Measurements from ENCODE around the gene CYP26B1. TPM values are rescaled to one million over a fixed set of nuclear protein-coding genes. Genes with fewer than 3 reads are reported as not detected.
A peak's percentile ranks its signal among the peaks of the same experiment; 100 is the strongest.

The CYP26B1 gene
- polyA plus RNA-seq, 4 donors = 0.22 to 6.2 (median 1.6) TPM

- peaks cover 0 to 3% (median 0%) of the 10 kb centered on the region in 3 donors for H3K27me3 ChIP-seq (ENCODE audit: control insufficient read depth in 3 of 3, insufficient read depth in 3 of 3, low read length in 3 of 3)
- no peak overlapping the region for H3K27ac ChIP-seq (ENCODE audit: low read depth in 1 of 3, low read length in 2 of 3)
- H3K9me3 ChIP-seq (ENCODE audit: control insufficient read depth in 2 of 2, insufficient read depth in 1 of 2, low read depth in 1 of 2, low read length in 1 of 2) = peaks cover 0 to 2% of the 10 kb centered on the region in 2 donors
- 58 to 75% (median 68%) methylated on average over 3 of the region's 3 CpGs for WGBS, 3 donors
- FAIRE-seq (no peak), DNase-seq (no peak)
- no peak overlapping the region for H3K4me3 ChIP-seq (ENCODE audit: low read depth in 1 of 3, low read length in 3 of 3)
- no peaks in the 10 kb centered on the region for H3K4me1 ChIP-seq (ENCODE audit: control insufficient read depth in 3 of 3, insufficient read depth in 2 of 3, low read depth in 1 of 3, low read length in 2 of 3)
- no peaks in the 10 kb centered on the region for H3K36me3 ChIP-seq (ENCODE audit: control insufficient read depth in 3 of 3, insufficient read depth in 2 of 3, low read depth in 1 of 3, low read length in 3 of 3)
Measured at GRCh38 chr2:72108121-72108520, 39.5 kb downstream of the CYP26B1 start.

DNA sequence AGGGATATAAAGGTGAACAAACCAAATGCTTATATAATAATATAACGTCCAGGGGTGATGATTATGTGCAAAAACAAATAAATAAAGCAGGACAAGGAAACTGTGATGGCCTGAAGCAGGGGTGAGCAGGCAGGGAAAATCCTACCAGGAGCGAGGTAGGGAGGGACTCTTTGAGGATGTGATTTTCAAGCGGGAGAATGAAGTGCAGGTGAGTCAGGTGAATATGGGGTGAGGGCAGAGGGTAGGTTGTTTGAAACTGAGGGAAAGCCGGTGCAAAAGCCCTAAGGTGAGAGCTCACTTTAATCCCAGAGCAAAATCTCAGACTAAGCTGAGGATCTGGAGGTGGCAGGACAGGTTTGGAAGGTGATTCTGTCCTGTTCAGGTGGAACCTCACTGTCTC is 40.7 kb downstream of the CYP26B1 start:
- FAIRE-seq (no peak), DNase-seq (no peak)
- no peak overlapping the region for H3K4me3 ChIP-seq (ENCODE audit: low read depth in 1 of 3, low read length in 3 of 3)
- peaks cover 0 to 4% (median 0%) of the 10 kb centered on the region in 3 donors for H3K27me3 ChIP-seq (ENCODE audit: control insufficient read depth in 3 of 3, insufficient read depth in 3 of 3, low read length in 3 of 3)
- WGBS, 3 donors = 38 to 66% (median 48%) methylated on average over 4 of the region's 4 CpGs
- H3K9me3 ChIP-seq (ENCODE audit: control insufficient read depth in 2 of 2, insufficient read depth in 1 of 2, low read depth in 1 of 2, low read length in 1 of 2) = peaks cover 0 to 2% of the 10 kb centered on the region in 2 donors
- H3K4me1 ChIP-seq (ENCODE audit: control insufficient read depth in 3 of 3, insufficient read depth in 2 of 3, low read depth in 1 of 3, low read length in 2 of 3) = no peaks in the 10 kb centered on the region
- no peaks in the 10 kb centered on the region for H3K36me3 ChIP-seq (ENCODE audit: control insufficient read depth in 3 of 3, insufficient read depth in 2 of 3, low read depth in 1 of 3, low read length in 3 of 3)
- H3K27ac ChIP-seq (ENCODE audit: low read depth in 1 of 3, low read length in 2 of 3) = no peak overlapping the region

DNA sequence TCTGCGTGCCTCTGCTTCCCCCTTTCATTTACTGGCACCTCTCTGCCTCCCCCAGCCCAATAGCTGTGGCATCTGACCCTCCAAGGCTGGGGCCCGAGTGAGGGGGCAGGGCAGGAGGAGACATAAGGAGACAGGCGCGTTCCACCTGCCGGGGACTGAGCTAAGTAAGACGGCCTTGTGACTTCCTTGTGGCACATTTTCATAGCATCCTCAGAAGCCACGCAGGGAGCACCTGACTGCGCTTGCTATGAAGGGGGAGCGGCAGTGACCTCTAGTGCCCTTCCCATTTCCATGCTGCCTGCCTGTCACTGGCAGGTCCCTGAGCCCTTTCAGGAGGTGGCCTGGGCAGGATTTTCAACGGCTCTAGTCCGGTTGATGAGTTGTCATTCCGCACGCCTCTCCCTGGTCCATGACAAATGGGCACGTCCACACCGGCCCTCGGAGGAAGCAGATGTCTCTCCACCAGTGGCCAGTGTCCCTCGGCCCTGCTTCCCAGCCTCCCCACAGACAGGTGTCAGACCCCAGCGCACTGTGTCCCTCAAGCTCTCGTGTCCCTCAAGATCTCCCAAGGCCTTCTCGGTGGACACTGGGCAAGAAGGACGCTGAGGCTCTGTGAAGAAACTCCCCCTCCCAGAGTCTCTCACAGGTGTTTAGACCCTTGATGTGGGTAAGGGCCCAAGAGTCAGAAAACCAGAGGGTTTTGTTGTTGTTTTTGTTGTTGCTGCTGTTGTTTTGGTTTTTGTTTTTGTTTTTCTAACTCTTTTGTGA is 42.7 kb downstream of the CYP26B1 start:
- Histone ChIP-seq H3K4me3 (ENCODE audit: low read depth in 1 of 3, low read length in 3 of 3) (no peak overlapping the region), H3K27me3 (ENCODE audit: control insufficient read depth in 3 of 3, insufficient read depth in 3 of 3, low read length in 3 of 3) (peaks cover 0 to 4% (median 0%) of the 10 kb centered on the region in 3 donors), H3K27ac (ENCODE audit: low read depth in 1 of 3, low read length in 2 of 3) (no peak overlapping the region), H3K36me3 (ENCODE audit: control insufficient read depth in 3 of 3, insufficient read depth in 2 of 3, low read depth in 1 of 3, low read length in 3 of 3) (no peaks in the 10 kb centered on the region), H3K9me3 (ENCODE audit: control insufficient read depth in 2 of 2, insufficient read depth in 1 of 2, low read depth in 1 of 2, low read length in 1 of 2) (no peaks in the 10 kb centered on the region), H3K4me1 (ENCODE audit: control insufficient read depth in 3 of 3, insufficient read depth in 2 of 3, low read depth in 1 of 3, low read length in 2 of 3) (no peaks in the 10 kb centered on the region)
- FAIRE-seq (no peak), DNase-seq (peak; percentile 12 to 47)
- 60 to 75% (median 68%) methylated on average over 21 of the region's 21 CpGs for WGBS, 3 donors

DNA sequence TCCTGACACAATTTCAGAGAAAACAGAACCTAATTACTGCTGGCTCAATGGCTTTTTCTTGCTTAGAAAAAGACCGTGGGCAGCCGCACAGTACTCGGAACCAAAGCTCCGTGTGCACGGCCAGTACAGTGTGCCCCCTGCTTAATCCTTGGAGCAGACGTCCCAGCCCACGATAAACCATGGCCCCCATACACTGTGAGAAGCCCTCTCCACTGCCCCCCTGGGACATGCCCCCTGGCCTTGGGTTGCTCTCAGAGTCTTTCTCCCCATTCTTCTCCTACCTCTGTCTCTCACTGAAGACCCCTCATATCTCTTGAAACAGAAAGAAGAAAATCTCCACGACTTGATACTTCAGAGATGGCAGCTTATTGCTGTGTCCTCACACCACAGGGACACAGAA is 44.0 kb downstream of the CYP26B1 start:
- 91 to 93% (median 91%) methylated on average over 8 of the region's 8 CpGs for WGBS, 3 donors
- no peaks in the 10 kb centered on the region for H3K9me3 ChIP-seq (ENCODE audit: control insufficient read depth in 2 of 2, insufficient read depth in 1 of 2, low read depth in 1 of 2, low read length in 1 of 2)
- peaks cover 0 to 8% (median 0%) of the 10 kb centered on the region in 3 donors for H3K27me3 ChIP-seq (ENCODE audit: control insufficient read depth in 3 of 3, insufficient read depth in 3 of 3, low read length in 3 of 3)
- FAIRE-seq = no peak
- no peak overlapping the region for H3K27ac ChIP-seq (ENCODE audit: low read depth in 1 of 3, low read length in 2 of 3)
- DNase-seq = no peak
- H3K4me1 ChIP-seq (ENCODE audit: control insufficient read depth in 3 of 3, insufficient read depth in 2 of 3, low read depth in 1 of 3, low read length in 2 of 3) = no peaks in the 10 kb centered on the region
- H3K36me3 ChIP-seq (ENCODE audit: control insufficient read depth in 3 of 3, insufficient read depth in 2 of 3, low read depth in 1 of 3, low read length in 3 of 3) = no peaks in the 10 kb centered on the region
- no peak overlapping the region for H3K4me3 ChIP-seq (ENCODE audit: low read depth in 1 of 3, low read length in 3 of 3)

DNA sequence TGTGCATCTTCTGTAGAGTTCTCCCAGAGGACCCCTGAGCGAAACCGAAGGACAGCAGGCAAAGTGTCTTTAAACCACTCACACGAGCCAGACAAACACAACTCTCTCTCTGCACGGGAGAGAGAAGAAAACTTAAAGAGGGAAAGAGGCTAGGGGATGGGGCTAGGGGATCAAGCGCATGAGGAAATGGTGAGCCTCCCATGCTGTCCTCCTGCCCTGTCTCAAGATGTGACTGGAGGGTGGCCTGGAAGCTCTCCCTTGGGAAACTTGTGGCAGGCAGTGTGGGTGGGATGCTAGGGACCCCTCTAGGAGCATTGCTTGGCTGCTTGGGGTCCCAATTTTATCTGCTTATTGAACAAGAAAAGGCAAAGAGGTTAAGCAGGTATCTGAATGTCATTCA is 44.5 kb downstream of the CYP26B1 start:
- no peaks in the 10 kb centered on the region for H3K9me3 ChIP-seq (ENCODE audit: control insufficient read depth in 2 of 2, insufficient read depth in 1 of 2, low read depth in 1 of 2, low read length in 1 of 2)
- no peaks in the 10 kb centered on the region for H3K4me1 ChIP-seq (ENCODE audit: control insufficient read depth in 3 of 3, insufficient read depth in 2 of 3, low read depth in 1 of 3, low read length in 2 of 3)
- 78 to 95% (median 79%) methylated on average over 5 of the region's 5 CpGs for WGBS, 3 donors
- no peak for FAIRE-seq
- H3K27me3 ChIP-seq (ENCODE audit: control insufficient read depth in 3 of 3, insufficient read depth in 3 of 3, low read length in 3 of 3) = peaks cover 0 to 8% (median 0%) of the 10 kb centered on the region in 3 donors
- H3K36me3 ChIP-seq (ENCODE audit: control insufficient read depth in 3 of 3, insufficient read depth in 2 of 3, low read depth in 1 of 3, low read length in 3 of 3) = no peaks in the 10 kb centered on the region
- H3K4me3 ChIP-seq (ENCODE audit: low read depth in 1 of 3, low read length in 3 of 3) = no peak overlapping the region
- H3K27ac ChIP-seq (ENCODE audit: low read depth in 1 of 3, low read length in 2 of 3) = no peak overlapping the region
- no peak for DNase-seq

GRCh38 chr2:72098935-72099334 is 48.7 kb downstream of the CYP26B1 start:
- H3K36me3 ChIP-seq (ENCODE audit: control insufficient read depth in 3 of 3, insufficient read depth in 2 of 3, low read depth in 1 of 3, low read length in 3 of 3) = no peaks in the 10 kb centered on the region
- DNase-seq = no peak
- H3K9me3 ChIP-seq (ENCODE audit: control insufficient read depth in 2 of 2, insufficient read depth in 1 of 2, low read depth in 1 of 2, low read length in 1 of 2) = no peaks in the 10 kb centered on the region
- H3K27ac ChIP-seq (ENCODE audit: low read depth in 1 of 3, low read length in 2 of 3) = no peak overlapping the region
- peaks cover 0 to 8% (median 0%) of the 10 kb centered on the region in 3 donors for H3K27me3 ChIP-seq (ENCODE audit: control insufficient read depth in 3 of 3, insufficient read depth in 3 of 3, low read length in 3 of 3)
- FAIRE-seq = no peak
- H3K4me1 ChIP-seq (ENCODE audit: control insufficient read depth in 3 of 3, insufficient read depth in 2 of 3, low read depth in 1 of 3, low read length in 2 of 3) = no peaks in the 10 kb centered on the region
- WGBS, 3 donors = 83 to 86% (median 85%) methylated on average over 6 of the region's 6 CpGs
- no peak overlapping the region for H3K4me3 ChIP-seq (ENCODE audit: low read depth in 1 of 3, low read length in 3 of 3)

GRCh38 chr2:72097276-72097675 is 50.4 kb downstream of the CYP26B1 start:
- H3K27ac ChIP-seq (ENCODE audit: low read depth in 1 of 3, low read length in 2 of 3) = no peak overlapping the region
- no peak overlapping the region for H3K4me3 ChIP-seq (ENCODE audit: low read depth in 1 of 3, low read length in 3 of 3)
- H3K4me1 ChIP-seq (ENCODE audit: control insufficient read depth in 3 of 3, insufficient read depth in 2 of 3, low read depth in 1 of 3, low read length in 2 of 3) = peaks cover 0 to 4% (median 0%) of the 10 kb centered on the region in 3 donors
- no peaks in the 10 kb centered on the region for H3K9me3 ChIP-seq (ENCODE audit: control insufficient read depth in 2 of 2, insufficient read depth in 1 of 2, low read depth in 1 of 2, low read length in 1 of 2)
- no peak for FAIRE-seq
- H3K27me3 ChIP-seq (ENCODE audit: control insufficient read depth in 3 of 3, insufficient read depth in 3 of 3, low read length in 3 of 3) = peaks cover 0 to 4% (median 0%) of the 10 kb centered on the region in 3 donors
- H3K36me3 ChIP-seq (ENCODE audit: control insufficient read depth in 3 of 3, insufficient read depth in 2 of 3, low read depth in 1 of 3, low read length in 3 of 3) = no peaks in the 10 kb centered on the region
- 90 to 96% (median 93%) methylated on average over 8 of the region's 8 CpGs for WGBS, 3 donors
- no peak for DNase-seq

DNA sequence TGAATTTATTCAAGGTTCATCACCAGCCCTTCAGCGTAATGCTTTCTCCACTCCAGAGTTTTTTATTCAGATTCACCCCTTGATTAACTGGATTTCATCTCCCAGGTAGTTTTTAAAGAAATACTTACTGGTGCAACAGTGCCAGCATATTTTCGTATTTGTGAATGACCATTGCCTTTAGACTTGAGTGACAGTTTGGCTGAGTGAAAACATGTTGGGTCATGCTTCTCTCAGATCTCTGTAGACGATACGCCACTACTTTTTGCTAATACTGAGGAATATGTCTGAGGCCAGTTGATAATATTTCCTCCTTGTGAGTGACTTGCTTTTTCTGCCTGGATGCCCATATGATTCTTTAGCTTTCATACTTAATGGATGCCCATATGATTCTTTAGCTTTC is 51.5 kb downstream of the CYP26B1 start:
- no peak for DNase-seq
- no peaks in the 10 kb centered on the region for H3K9me3 ChIP-seq (ENCODE audit: control insufficient read depth in 2 of 2, insufficient read depth in 1 of 2, low read depth in 1 of 2, low read length in 1 of 2)
- 89 to 92% (median 90%) methylated on average over 4 of the region's 4 CpGs for WGBS, 3 donors
- H3K27me3 ChIP-seq (ENCODE audit: control insufficient read depth in 3 of 3, insufficient read depth in 3 of 3, low read length in 3 of 3) = peaks cover 0 to 4% (median 0%) of the 10 kb centered on the region in 3 donors
- H3K4me3 ChIP-seq (ENCODE audit: low read depth in 1 of 3, low read length in 3 of 3) = no peak overlapping the region
- H3K4me1 ChIP-seq (ENCODE audit: control insufficient read depth in 3 of 3, insufficient read depth in 2 of 3, low read depth in 1 of 3, low read length in 2 of 3) = peaks cover 0 to 9% (median 4%) of the 10 kb centered on the region in 3 donors
- no peak overlapping the region for H3K27ac ChIP-seq (ENCODE audit: low read depth in 1 of 3, low read length in 2 of 3)
- no peaks in the 10 kb centered on the region for H3K36me3 ChIP-seq (ENCODE audit: control insufficient read depth in 3 of 3, insufficient read depth in 2 of 3, low read depth in 1 of 3, low read length in 3 of 3)
- FAIRE-seq = no peak

All from small intestine (tissue), 7 donors.